Large intestine (tissue), 12 donors: Measurements from ENCODE around the gene RLN1. TPM values are rescaled to one million over a fixed set of nuclear protein-coding genes. Genes with fewer than 3 reads are reported as not detected.
"Not testable (repeated sequence)": the region's sequence is repeated elsewhere in the genome, so short reads cannot be mapped to it uniquely, and the experiment has no call there.

Experiments
- DNase-seq, 2 donors: peaks; one replicate each; pipeline versions ENCODE4 v3.0.0 to v3.0.0-alpha.2; 2013
- H3K27ac ChIP-seq: one replicate; pipeline ENCODE4 v1.5.1; 2013; ENCODE audit warnings: low read length
- H3K27me3 ChIP-seq: 2 replicates; pipeline ENCODE4 v1.6.1; 2013; ENCODE audit warnings: low read length; ENCODE audit not compliant: control insufficient read depth, insufficient read depth
- H3K36me3 ChIP-seq: 2 replicates; pipeline ENCODE4 v1.6.1; 2013; ENCODE audit warnings: low read length; ENCODE audit not compliant: control insufficient read depth, insufficient read depth
- H3K4me1 ChIP-seq: one replicate; pipeline ENCODE4 v1.6.1; 2013; ENCODE audit warnings: low read length; ENCODE audit not compliant: control insufficient read depth, insufficient read depth
- H3K4me3 ChIP-seq: one replicate; pipeline ENCODE4 v1.5.1; 2013; ENCODE audit warnings: low read length
- H3K9me3 ChIP-seq: one replicate; pipeline ENCODE4 v1.6.1; 2013; ENCODE audit warnings: mild to moderate bottlenecking, low read depth, low read length, moderate library complexity; ENCODE audit not compliant: control insufficient read depth
- WGBS: methylation state at CpG from one replicate; pipeline ENCODE4 v1.1.5; 2013; ENCODE audit warnings: low lambda C conversion rate; ENCODE audit not compliant: insufficient coverage; 5-methylcytosine and 5-hydroxymethylcytosine counted together
- long read RNA-seq, 11 donors: transcript quantifications; one replicate each; lab custom pipeline, GENCODE V29; 2026
- polyA plus RNA-seq: library from polyadenylated mRNA; unstranded; fragments of 120-200 nt; gene quantifications from one replicate; pipeline ENCODE4 v1.2.1, GENCODE V29; 2013

Gene RLN1, protein sequence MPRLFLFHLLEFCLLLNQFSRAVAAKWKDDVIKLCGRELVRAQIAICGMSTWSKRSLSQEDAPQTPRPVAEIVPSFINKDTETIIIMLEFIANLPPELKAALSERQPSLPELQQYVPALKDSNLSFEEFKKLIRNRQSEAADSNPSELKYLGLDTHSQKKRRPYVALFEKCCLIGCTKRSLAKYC
- not detected for polyA plus RNA-seq
- long read RNA-seq, donor 1 = 0 reads
- long read RNA-seq, donor 2 = 0 reads
- long read RNA-seq, donor 3 = 0 reads
- long read RNA-seq, donor 4 = 0 reads
- long read RNA-seq, donor 5 = 0 reads
- long read RNA-seq, donor 6 = 0 reads
- long read RNA-seq, donor 7 = 0 reads
- long read RNA-seq, donor 8 = 0 reads
- long read RNA-seq, donor 9 = 0 reads
- long read RNA-seq, donor 10 = 0 reads
- long read RNA-seq, donor 11 = 0 reads

DNA sequence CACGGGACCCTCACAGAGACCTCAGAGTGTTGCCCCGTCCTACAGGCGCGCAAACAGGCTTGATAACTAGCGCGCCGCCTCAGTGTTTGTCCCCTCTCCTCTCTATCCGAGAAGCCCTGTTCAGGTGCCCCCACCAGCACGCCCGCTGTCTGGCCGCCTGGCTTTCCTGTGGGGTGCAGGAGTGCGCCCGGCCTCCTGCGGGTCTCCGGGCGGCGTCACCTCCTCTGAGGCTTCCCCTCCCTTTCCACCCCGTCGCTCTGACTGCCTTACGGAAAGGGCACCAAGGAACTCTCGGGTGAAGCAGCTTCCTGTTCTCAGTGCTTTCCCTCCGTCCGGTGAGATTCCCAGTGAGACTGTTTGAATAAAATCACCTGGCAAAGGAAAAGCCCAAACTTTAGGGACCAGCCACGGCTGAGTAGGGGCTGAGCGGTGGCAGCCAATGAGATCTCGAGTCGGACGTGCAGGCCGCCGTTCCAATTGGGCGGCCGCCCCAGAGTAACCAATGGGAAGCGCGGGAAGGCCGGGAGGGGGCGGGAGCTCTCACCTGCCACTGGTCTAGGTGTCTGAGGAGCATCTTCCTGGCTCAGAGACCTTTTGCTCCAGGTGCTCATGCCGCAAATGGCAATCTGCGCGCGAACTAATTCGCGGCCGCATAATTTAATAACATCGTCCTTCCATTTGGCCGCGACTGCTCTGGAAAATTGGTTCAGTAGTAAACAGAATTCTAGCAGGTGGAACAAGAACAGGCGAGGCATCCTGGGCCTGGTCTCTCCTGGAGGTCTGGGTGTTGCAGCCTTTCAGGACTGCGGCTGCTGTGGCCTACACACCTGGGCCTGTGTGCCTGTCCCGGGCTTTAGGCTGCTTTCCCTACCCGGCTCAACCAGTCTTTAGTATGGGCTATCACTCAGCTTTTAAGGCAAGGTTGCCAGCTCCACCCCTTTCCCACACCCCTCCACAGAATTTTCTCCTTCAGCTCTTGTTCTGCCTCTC is at the start of gene RLN1:
Gene RLN1 (minus strand): TSS at position 885 of the 990 bp plus-strand sequence. CDS start 130 bp downstream, at position 755.
- H3K27ac ChIP-seq, H3K9me3 ChIP-seq, H3K4me1 ChIP-seq, H3K36me3 ChIP-seq, H3K4me3 ChIP-seq, H3K27me3 ChIP-seq: not testable (repeated sequence)
- no CpG with 5 or more reads among the region's 50 CpGs for WGBS
- DNase-seq = peak in 1 of 2 donors; percentile 31

DNA sequence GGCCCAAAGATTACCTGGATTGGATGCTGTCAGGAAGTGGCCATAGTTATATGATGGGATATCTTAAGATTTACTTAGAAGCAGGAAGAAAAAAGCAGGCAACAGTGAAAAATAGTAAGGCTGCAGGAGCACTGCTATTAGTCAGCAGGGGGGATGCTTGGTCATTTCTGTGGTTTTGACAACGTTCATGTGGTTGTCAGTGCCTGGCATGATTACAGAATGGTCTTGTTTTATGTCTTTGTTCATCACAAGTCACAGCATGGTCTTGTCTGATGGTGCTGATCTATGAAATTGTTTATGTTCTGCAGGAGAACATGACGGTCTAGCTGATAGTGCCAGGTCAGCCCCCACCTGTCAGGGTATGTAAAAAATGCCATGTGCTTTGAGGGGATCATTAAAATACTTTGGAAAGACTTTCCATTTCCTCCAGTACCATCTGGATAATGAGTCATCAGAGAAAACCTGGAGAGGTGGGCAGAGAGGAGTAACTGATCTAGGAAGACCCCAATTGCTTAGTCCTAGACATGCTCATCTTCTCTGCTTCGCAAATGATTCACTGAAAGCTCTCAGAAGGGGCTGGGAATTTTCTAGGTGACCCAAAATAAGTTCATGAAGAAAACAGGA is 49.5 kb upstream of the RLN1 start:
- no peak overlapping the region for H3K4me3 ChIP-seq
- H3K4me1 ChIP-seq = no peaks in the 10 kb centered on the region
- WGBS = 100% methylated on average over 1 of the region's 3 CpGs
- H3K27me3 ChIP-seq = no peaks in the 10 kb centered on the region
- H3K27ac ChIP-seq = no peak overlapping the region
- DNase-seq = no peak
- H3K36me3 ChIP-seq = no peaks in the 10 kb centered on the region
- no peaks in the 10 kb centered on the region for H3K9me3 ChIP-seq

DNA sequence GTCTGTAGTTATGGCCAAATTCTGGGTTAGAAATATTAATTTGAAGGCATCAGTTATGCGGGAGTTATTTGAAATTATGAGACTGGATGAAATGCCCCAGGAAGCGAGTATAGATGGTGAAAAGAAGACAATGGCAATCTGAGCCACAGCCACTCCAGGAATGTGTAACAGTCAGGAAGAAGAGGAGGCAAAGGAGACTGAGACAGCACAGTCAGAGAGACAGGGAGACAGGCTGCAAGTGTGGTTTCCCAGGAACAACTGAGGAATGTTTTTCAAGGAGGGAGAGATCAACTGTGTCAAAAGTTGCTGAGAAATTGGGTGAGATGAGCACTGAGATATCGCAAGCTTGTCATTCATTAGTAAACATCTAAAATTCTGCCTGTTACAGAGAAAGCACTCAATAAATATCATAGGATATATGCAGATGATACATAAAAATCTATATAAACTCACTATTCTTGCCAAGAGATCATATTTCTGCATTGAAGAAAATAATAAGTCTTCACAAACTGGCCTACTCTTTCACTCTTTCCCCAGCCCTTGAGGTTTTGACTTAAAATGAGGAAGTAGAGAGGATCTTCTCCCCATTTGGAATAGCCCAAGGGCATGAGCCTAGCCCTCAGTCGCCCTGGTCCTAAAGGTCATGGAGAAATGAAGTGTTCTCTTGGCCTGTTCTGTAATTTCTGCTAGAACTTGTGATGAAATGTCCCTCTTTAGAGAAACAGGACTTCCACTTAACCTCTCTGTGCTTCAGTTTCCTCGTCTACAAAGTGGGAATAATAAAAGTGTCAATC is 48.5 kb upstream of the RLN1 start:
- no peaks in the 10 kb centered on the region for H3K36me3 ChIP-seq
- no peaks in the 10 kb centered on the region for H3K9me3 ChIP-seq
- DNase-seq = no peak
- H3K27ac ChIP-seq = no peak overlapping the region
- H3K4me3 ChIP-seq = no peak overlapping the region
- H3K27me3 ChIP-seq = no peaks in the 10 kb centered on the region
- no peaks in the 10 kb centered on the region for H3K4me1 ChIP-seq
- 100% methylated on average over 2 of the region's 5 CpGs for WGBS

DNA sequence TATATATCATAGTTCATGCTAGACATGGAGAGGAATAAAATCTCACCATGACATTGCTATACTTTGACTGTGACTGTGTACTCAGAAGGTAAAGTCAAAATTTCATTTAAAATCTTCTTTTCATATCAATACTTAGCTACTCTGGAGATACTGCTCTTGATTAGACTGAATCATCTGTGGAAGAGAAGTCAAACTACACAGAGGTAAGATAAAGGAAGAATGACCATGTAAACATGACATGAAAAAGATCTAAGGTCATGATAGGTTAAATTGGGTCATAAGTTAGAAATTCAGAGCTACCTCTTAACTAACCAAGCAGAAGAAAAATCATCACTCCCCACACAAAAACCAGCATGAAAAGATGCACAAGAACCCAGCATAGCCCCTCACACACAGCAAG is 44.8 kb upstream of the RLN1 start:
- Histone ChIP-seq H3K36me3 (no peaks in the 10 kb centered on the region), H3K4me1 (no peaks in the 10 kb centered on the region), H3K9me3 (no peaks in the 10 kb centered on the region), H3K27me3 (no peaks in the 10 kb centered on the region), H3K27ac (no peak overlapping the region), H3K4me3 (no peak overlapping the region)
- no peak for DNase-seq

DNA sequence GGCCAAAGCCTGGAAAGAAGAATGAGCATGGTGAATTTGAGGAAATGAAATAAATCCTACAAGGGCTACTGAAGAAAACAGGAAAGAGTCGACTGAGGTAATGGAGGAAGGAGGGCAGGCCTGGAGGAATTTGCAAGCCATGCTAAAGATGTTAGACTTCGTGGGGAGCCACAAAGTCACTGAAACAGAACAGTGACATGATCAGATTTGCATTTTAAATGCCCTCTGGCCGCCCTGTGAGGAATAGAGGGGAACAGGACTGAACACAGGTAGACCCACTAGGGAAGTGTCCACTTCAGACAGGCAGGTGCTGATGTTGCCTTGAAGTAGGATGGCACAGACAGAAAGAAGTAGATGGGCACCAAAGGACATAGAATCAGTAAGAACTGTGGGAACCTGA is 42.8 kb upstream of the RLN1 start:
- DNase-seq = no peak
- WGBS = no CpG with 5 or more reads among the region's 3 CpGs
- no peaks in the 10 kb centered on the region for H3K36me3 ChIP-seq
- H3K27ac ChIP-seq = no peak overlapping the region
- H3K4me3 ChIP-seq = no peak overlapping the region
- H3K9me3 ChIP-seq = no peaks in the 10 kb centered on the region
- no peaks in the 10 kb centered on the region for H3K27me3 ChIP-seq
- H3K4me1 ChIP-seq = no peaks in the 10 kb centered on the region

DNA sequence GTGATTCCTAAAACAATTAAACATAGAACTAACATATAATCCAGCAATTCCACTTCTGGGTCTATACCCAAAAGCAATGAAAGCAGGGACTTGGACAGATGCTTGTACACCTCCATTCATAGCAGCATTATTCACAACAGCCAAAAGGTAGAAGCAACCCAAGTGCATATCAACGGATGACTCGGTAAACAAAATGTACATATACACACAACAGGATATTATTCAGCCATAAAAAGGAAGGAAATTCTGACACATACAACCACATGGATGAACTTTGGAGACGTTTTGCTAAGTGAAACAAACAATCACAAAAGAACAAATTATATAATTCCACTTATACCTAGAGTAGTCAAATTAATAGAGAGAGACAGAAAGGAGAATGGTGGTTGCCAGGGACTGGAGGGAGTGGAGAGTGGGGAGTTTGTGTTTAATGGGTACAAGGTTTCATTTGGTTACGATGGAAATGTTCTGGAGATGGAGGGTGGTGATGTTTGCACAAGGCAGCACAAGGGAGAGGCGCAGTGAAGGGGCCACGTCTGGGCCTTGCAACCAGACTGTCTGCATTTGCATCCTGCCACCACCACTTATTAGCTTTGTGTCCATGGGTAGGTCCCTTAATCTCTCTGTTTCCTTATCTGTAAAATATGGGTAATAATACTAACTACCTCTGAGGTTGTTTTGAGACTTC is 36.3 kb upstream of the RLN1 start:
- DNase-seq = no peak
- WGBS = 60% methylated on average over 2 of the region's 6 CpGs
- H3K4me1 ChIP-seq = no peaks in the 10 kb centered on the region
- H3K27me3 ChIP-seq = no peaks in the 10 kb centered on the region
- H3K27ac ChIP-seq = no peak overlapping the region
- H3K9me3 ChIP-seq = no peaks in the 10 kb centered on the region
- no peaks in the 10 kb centered on the region for H3K36me3 ChIP-seq
- H3K4me3 ChIP-seq = no peak overlapping the region

DNA sequence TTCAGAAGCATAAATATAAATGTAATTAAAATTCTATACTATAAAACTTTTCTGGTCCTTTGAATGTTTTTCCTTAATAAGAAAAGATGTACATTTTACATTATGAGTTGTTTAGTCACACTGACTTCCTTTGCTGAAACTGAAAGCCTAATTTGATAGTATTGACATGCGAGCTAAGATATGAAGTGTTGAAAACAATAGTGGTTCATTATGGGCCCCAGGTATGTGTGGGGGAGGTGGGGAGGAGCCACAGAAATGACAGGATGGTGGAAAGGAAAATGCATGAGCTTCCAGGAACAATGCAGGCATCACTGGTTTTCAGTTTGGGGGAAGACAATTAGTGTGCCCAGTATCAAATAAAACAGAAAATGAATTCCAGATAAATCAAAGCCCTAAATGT is 35.4 kb upstream of the RLN1 start:
- no peak overlapping the region for H3K27ac ChIP-seq
- no peaks in the 10 kb centered on the region for H3K27me3 ChIP-seq
- DNase-seq = no peak
- WGBS = 50% methylated on average over 1 of the region's 1 CpG
- H3K4me3 ChIP-seq = no peak overlapping the region
- H3K36me3 ChIP-seq = no peaks in the 10 kb centered on the region
- H3K4me1 ChIP-seq = no peaks in the 10 kb centered on the region
- no peaks in the 10 kb centered on the region for H3K9me3 ChIP-seq

DNA sequence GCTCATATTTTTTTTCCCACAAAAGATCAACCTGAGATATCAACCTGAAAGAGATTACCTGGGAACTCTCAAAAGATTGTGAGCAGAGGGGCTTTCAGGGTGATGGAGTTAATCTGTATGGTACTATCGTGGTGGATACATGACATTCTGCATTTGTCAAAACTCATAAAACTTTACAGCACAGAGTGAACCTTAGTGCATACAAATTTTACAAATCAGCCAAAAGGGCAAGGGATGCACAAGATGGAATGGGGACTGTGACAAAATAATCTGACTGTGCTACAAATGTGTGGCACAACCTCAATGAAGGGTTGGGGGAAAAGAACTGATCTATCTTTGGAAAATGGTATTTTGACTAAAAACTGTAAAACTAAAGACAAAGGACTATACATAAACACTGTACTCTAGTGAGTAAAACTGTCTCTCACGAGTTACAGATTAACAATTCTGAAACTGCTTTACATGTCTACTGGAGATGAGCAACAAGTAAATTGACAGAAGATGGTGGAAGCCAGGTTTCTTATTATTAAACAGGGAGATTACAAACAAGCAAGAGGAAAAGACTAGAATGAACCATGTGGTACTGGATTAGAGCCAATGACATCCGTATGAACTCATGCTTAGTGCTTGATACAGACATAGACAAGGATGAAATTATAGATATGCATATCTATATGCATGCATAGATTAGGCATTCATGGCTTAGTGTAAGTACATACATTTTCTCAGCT is 24.8 kb upstream of the RLN1 start:
- Histone ChIP-seq H3K27ac (no peak overlapping the region), H3K9me3 (no peaks in the 10 kb centered on the region)
- no CpG with 5 or more reads among the region's 3 CpGs for WGBS

DNA sequence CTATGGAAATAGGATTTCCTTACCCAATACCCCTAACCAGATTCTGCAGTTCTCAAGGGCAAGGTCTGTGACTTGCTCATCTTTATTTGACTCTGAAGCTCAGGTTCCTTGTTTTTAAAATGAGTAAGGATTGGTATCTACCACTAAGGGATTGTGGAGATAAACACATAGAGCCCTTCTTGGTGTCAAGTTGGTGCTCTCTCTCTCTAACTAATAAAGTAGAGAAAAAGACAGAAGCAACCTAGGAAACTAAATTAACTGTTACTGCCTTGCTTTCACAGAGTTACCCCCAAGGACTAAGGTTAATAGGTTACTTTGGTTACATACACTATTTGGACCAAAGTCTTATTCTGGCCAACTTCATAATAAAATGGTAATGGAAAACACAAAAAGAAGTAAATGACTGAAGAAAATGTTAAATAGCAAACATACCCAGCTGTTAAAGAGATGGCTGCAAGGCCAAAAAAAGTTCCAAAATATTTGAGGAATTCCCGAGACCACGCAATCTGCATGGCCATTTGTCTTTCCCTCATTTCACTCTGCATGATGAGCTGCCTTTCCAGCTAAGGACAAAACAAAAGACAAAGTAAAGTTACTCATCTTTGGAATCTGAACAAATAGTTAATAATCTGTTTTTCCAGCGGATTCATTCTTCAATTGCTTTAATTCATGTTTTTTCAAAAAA is 21.8 kb upstream of the RLN1 start:
- DNase-seq = no peak
- Histone ChIP-seq H3K9me3 (no peaks in the 10 kb centered on the region), H3K4me3 (no peak overlapping the region), H3K36me3 (peaks cover 2% of the 10 kb centered on the region), H3K4me1 (no peaks in the 10 kb centered on the region), H3K27me3 (no peaks in the 10 kb centered on the region), H3K27ac (no peak overlapping the region)
- 100% methylated on average over 3 of the region's 3 CpGs for WGBS

More for the DNA sequence above, 24.8 kb upstream of the RLN1 start:
- Histone ChIP-seq H3K36me3 (no peaks in the 10 kb centered on the region), H3K4me3 (no peak overlapping the region), H3K4me1 (no peaks in the 10 kb centered on the region), H3K27me3 (no peaks in the 10 kb centered on the region)
- no peak for DNase-seq
